ENCODE data around the gene GAGE12D.
"Not testable (repeated sequence)": the region's sequence is repeated elsewhere in the genome, so short reads cannot be mapped to it uniquely, and the experiment has no call there.

GRCh38 chrX:49579649-49580048, 38.1 kb downstream of the GAGE12D start, which contains the start of gene GAGE12H:
- TF ChIP-seq CTCF, POLR2A (IDR thresholded peaks at IDR 0.05): not testable (repeated sequence)

All from vagina (tissue), 2 donors.